K562 (cell line): Measurements from ENCODE around the gene BAIAP2. TPM values are rescaled to one million over a fixed set of nuclear protein-coding genes. Genes with fewer than 3 reads are reported as not detected.
A peak's percentile ranks its signal among the peaks of the same experiment; 100 is the strongest.

ENCODE experiments used
- AFF4 ChIP-seq: sonication (generic); formaldehyde crosslinking; IDR thresholded peaks from 2 replicates; pipeline ENCODE4 v1.8.0; 2023; ENCODE audit warnings: mild to moderate bottlenecking, missing genetic modification reagents
- ATF1 ChIP-seq, 2 experiments: fragments of 450-650 bp in 1 of 2; IDR thresholded peaks; 2 replicates each; pipeline ENCODE4 v1.6.1; 2016; ENCODE audit warnings: missing compliant biosample characterization in 1 of 2, missing genetic modification characterization in 1 of 2
- GATA2 ChIP-seq: sonication (generic); formaldehyde crosslinking; IDR thresholded peaks from 2 replicates; pipeline ENCODE4 v1.4.0; 2020; ENCODE audit warnings: mild to moderate bottlenecking, missing genetic modification reagents
- NELFE ChIP-seq: IDR thresholded peaks from 2 replicates; pipeline ENCODE4 v1.6.1; 2011; ENCODE audit warnings: mild to moderate bottlenecking; ENCODE audit not compliant: insufficient read depth, insufficient read length
- POLR2G ChIP-seq: fragments of 200-400 bp; formaldehyde crosslinking; IDR thresholded peaks from 2 replicates; pipeline ENCODE4 v1.6.1; 2017; ENCODE audit warnings: low read depth, mild to moderate bottlenecking, antibody characterized with exemption, low read length, moderate library complexity
- SMARCA4 ChIP-seq: fragments of 450-650 bp; IDR thresholded peaks from 2 replicates; pipeline ENCODE4 v1.6.1; 2016
- polyA plus RNA-seq, 8 experiments: library from polyadenylated mRNA; depleted of rRNA in 4 of 8; stranded (reverse) in 5 of 8; unstranded in 3 of 8; fragments of >200 nt; fragmentation: Nextera tagmentation in 2 of 8; fragmentation: Illumina TruSeq in 1 of 8; extraction: Ambion mirVana in 2 of 8; extraction: Trizol in 1 of 8; gene quantifications; 2 replicates each; pipeline versions ENCODE4 v1.2.1 to v1.2.3, GENCODE V29; 2011 to 2014; ENCODE audit warnings: inconsistent platforms in 1 of 8, missing spikeins in 1 of 8
- total RNA-seq, 7 experiments: library from RNA; depleted of rRNA in 6 of 7; stranded (reverse); fragments of >200 nt in 6 of 7; fragmentation: Illumina TruSeq in 2 of 7; extraction: Trizol in 2 of 7; gene quantifications; 2 replicates each; pipeline versions ENCODE4 v1.2.1 to v1.2.3, GENCODE V29; 2011 to 2021; ENCODE audit warnings: low replicate concordance in 1 of 7
- TF ChIP-seq, protein P1 (sequence below): fragments of 450-650 bp; IDR thresholded peaks from 2 replicates; pipeline ENCODE4 v1.6.1; 2018; ENCODE audit not compliant: partially characterized antibody
- TF ChIP-seq, protein P2 (sequence below), 2 experiments: fragments of 450-650 bp in 1 of 2; sonication (generic) in 1 of 2; formaldehyde crosslinking in 1 of 2; IDR thresholded peaks; 2 replicates each; pipeline versions ENCODE4 v1.7.1 to v1.9.0; 2016 to 2022; ENCODE audit warnings: inconsistent platforms in 1 of 2, mild to moderate bottlenecking in 1 of 2, missing genetic modification reagents in 1 of 2
- TF ChIP-seq, protein P3 (sequence below): fragments of 250-450 bp; sonication (Bioruptor Pico); IDR thresholded peaks from 2 replicates; pipeline ENCODE4 v1.4.0; 2020

Gene BAIAP2
- total and polyA plus RNA-seq, 9 of the 15 experiments (the other 6 are each of a cell fraction or from before 2014, with no cell fraction given): 2.3 to 51.6 (median 18.4) TPM

- TF ChIP-seq, protein P1, sequence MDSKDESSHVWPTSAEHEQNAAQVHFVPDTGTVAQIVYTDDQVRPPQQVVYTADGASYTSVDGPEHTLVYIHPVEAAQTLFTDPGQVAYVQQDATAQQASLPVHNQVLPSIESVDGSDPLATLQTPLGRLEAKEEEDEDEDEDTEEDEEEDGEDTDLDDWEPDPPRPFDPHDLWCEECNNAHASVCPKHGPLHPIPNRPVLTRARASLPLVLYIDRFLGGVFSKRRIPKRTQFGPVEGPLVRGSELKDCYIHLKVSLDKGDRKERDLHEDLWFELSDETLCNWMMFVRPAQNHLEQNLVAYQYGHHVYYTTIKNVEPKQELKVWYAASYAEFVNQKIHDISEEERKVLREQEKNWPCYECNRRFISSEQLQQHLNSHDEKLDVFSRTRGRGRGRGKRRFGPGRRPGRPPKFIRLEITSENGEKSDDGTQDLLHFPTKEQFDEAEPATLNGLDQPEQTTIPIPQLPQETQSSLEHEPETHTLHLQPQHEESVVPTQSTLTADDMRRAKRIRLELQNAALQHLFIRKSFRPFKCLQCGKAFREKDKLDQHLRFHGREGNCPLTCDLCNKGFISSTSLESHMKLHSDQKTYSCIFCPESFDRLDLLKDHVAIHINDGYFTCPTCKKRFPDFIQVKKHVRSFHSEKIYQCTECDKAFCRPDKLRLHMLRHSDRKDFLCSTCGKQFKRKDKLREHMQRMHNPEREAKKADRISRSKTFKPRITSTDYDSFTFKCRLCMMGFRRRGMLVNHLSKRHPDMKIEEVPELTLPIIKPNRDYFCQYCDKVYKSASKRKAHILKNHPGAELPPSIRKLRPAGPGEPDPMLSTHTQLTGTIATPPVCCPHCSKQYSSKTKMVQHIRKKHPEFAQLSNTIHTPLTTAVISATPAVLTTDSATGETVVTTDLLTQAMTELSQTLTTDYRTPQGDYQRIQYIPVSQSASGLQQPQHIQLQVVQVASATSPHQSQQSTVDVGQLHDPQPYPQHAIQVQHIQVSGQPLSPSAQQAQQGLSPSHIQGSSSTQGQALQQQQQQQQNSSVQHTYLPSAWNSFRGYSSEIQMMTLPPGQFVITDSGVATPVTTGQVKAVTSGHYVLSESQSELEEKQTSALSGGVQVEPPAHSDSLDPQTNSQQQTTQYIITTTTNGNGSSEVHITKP: no peak
- TF ChIP-seq, protein P2, sequence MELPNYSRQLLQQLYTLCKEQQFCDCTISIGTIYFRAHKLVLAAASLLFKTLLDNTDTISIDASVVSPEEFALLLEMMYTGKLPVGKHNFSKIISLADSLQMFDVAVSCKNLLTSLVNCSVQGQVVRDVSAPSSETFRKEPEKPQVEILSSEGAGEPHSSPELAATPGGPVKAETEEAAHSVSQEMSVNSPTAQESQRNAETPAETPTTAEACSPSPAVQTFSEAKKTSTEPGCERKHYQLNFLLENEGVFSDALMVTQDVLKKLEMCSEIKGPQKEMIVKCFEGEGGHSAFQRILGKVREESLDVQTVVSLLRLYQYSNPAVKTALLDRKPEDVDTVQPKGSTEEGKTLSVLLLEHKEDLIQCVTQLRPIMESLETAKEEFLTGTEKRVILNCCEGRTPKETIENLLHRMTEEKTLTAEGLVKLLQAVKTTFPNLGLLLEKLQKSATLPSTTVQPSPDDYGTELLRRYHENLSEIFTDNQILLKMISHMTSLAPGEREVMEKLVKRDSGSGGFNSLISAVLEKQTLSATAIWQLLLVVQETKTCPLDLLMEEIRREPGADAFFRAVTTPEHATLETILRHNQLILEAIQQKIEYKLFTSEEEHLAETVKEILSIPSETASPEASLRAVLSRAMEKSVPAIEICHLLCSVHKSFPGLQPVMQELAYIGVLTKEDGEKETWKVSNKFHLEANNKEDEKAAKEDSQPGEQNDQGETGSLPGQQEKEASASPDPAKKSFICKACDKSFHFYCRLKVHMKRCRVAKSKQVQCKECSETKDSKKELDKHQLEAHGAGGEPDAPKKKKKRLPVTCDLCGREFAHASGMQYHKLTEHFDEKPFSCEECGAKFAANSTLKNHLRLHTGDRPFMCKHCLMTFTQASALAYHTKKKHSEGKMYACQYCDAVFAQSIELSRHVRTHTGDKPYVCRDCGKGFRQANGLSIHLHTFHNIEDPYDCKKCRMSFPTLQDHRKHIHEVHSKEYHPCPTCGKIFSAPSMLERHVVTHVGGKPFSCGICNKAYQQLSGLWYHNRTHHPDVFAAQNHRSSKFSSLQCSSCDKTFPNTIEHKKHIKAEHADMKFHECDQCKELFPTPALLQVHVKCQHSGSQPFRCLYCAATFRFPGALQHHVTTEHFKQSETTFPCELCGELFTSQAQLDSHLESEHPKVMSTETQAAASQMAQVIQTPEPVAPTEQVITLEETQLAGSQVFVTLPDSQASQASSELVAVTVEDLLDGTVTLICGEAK (IDR thresholded peaks at IDR 0.05): no peak
- TF ChIP-seq, protein P2 (CRISPR knock-in tag; IDR thresholded peaks at IDR 0.05): no peak
- no peak for TF ChIP-seq GATA2 (CRISPR knock-in tag)
- 0 out of 2 replicates have a peak, but pooled peaks have one; percentile 27 for TF ChIP-seq AFF4 (CRISPR knock-in tag)
- no peak for TF ChIP-seq POLR2G
- no peak for TF ChIP-seq NELFE
- TF ChIP-seq ATF1 (CRISPR knock-in tag; IDR thresholded peaks at IDR 0.05): no peak
- peak; percentile 1; the same call in 1 of the 2 replicates for TF ChIP-seq ATF1 (tag; IDR thresholded peaks at IDR 0.05)
- TF ChIP-seq, protein P3, sequence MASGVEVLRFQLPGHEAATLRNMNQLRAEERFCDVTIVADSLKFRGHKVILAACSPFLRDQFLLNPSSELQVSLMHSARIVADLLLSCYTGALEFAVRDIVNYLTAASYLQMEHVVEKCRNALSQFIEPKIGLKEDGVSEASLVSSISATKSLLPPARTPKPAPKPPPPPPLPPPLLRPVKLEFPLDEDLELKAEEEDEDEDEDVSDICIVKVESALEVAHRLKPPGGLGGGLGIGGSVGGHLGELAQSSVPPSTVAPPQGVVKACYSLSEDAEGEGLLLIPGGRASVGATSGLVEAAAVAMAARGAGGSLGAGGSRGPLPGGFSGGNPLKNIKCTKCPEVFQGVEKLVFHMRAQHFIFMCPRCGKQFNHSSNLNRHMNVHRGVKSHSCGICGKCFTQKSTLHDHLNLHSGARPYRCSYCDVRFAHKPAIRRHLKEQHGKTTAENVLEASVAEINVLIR (CRISPR knock-in tag): no peak
- no peak for TF ChIP-seq SMARCA4
Measured at GRCh38 chr17:81097943-81098308, 63.0 kb downstream of the BAIAP2 start (continued).
